H1 (cell line): Measurements from ENCODE around the gene CDC42EP1. TPM values are rescaled to one million over a fixed set of nuclear protein-coding genes. Genes with fewer than 3 reads are reported as not detected.
"Not testable (repeated sequence)": the region's sequence is repeated elsewhere in the genome, so short reads cannot be mapped to it uniquely, and the experiment has no call there.

Experiments used
- CTCF ChIA-PET: fragments of 300-600 bp; sonication (Branson Sonifier 250); formaldehyde crosslinking; loops from one replicate; lab custom pipeline; 2021; ENCODE audit not compliant: partially characterized antibody; lab: Charles Lee
- POLR2A ChIA-PET: fragments of 300-600 bp; sonication (Branson Sonifier 250); formaldehyde crosslinking; loops from one replicate; lab custom pipeline; 2021; ENCODE audit warnings: inconsistent platforms; ENCODE audit not compliant: partially characterized antibody; lab: Charles Lee
- DNase-seq, 2 experiments: peaks; one replicate each; pipeline versions ENCODE4 v3.0.0 to v3.0.0-alpha.2; 2010 to 2022; ENCODE audit warnings: low spot score in 2 of 2, low read depth in 1 of 2, mixed read lengths in 1 of 2
- FAIRE-seq: peaks from 2 replicates; lab custom pipeline; 2011; peaks lifted over from hg19 to GRCh38; lab: Jason Lieb, UNC
- H2AFZ ChIP-seq: 2 replicates; pipeline ENCODE4 v1.8.1; 2012; ENCODE audit warnings: low read length, inconsistent platforms
- H2AK5ac ChIP-seq: 2 replicates; pipeline ENCODE4 v1.6.1; 2013; ENCODE audit warnings: low read depth, low read length
- H2BK120ac ChIP-seq: replicated peaks from 2 replicates; pipeline ENCODE3; 2013; ENCODE audit warnings: low read depth, low read length, inconsistent platforms
- H2BK12ac ChIP-seq: 2 replicates; pipeline ENCODE4 v1.6.1; 2013; ENCODE audit warnings: low read depth, low read length
- H2BK15ac ChIP-seq: 2 replicates; pipeline ENCODE4 v1.6.1; 2013; ENCODE audit warnings: low read length
- H2BK20ac ChIP-seq: 2 replicates; pipeline ENCODE4 v1.6.1; 2013; ENCODE audit warnings: low read length
- H2BK5ac ChIP-seq: 2 replicates; pipeline ENCODE4 v1.6.1; 2013; ENCODE audit warnings: low read depth, low read length
- H3K14ac ChIP-seq: 2 replicates; pipeline ENCODE4 v1.6.1; 2013; ENCODE audit warnings: inconsistent platforms; ENCODE audit not compliant: insufficient read length
- H3K18ac ChIP-seq: 2 replicates; pipeline ENCODE4 v1.6.1; 2013; ENCODE audit warnings: low read length; ENCODE audit errors: extremely low read depth
- H3K23ac ChIP-seq: 2 replicates; pipeline ENCODE4 v1.6.1; 2013; ENCODE audit warnings: inconsistent platforms; ENCODE audit not compliant: insufficient read length
- H3K23me2 ChIP-seq: 2 replicates; pipeline ENCODE4 v1.6.1; 2013; ENCODE audit warnings: low read depth, low read length
- H3K27ac ChIP-seq: 2 replicates; pipeline ENCODE4 v1.6.1; 2011; ENCODE audit warnings: low read depth, low read length, inconsistent platforms
- H3K27me3 ChIP-seq, 4 experiments: replicated peaks in 1 of 4; 1 replicate in 1 of 4; 2 replicates in 3 of 4; pipeline versions ENCODE4 v1.6.1 to v1.8.1; 2011 to 2013; ENCODE audit warnings: low read length in 3 of 4, mild to moderate bottlenecking in 3 of 4, inconsistent platforms in 2 of 4, mixed read lengths in 2 of 4, moderate library complexity in 1 of 4; ENCODE audit not compliant: control insufficient read depth in 3 of 4, insufficient read depth in 3 of 4; ENCODE audit errors: extremely low read depth in 1 of 4
- H3K36me3 ChIP-seq, 4 experiments: 2 replicates each; pipeline versions ENCODE4 v1.6.1 to v1.8.1; 2011 to 2013; ENCODE audit warnings: mild to moderate bottlenecking in 4 of 4, low read length in 3 of 4, moderate library complexity in 2 of 4, control low read depth in 1 of 4, inconsistent platforms in 1 of 4; ENCODE audit not compliant: insufficient read depth in 4 of 4, control insufficient read depth in 2 of 4
- H3K4ac ChIP-seq: replicated peaks from 2 replicates; pipeline ENCODE3; 2013; ENCODE audit warnings: low read length, low read depth, mixed read lengths, inconsistent platforms; ENCODE audit not compliant: insufficient read length
- H3K4me1 ChIP-seq, 4 experiments: replicated peaks in 1 of 4; 1 replicate in 1 of 4; 2 replicates in 3 of 4; pipeline versions ENCODE4 v1.6.1 to v1.8.1; 2011 to 2013; ENCODE audit warnings: low read length in 3 of 4, inconsistent platforms in 2 of 4, mixed read lengths in 1 of 4; ENCODE audit not compliant: insufficient read depth in 4 of 4, control insufficient read depth in 3 of 4
- H3K4me2 ChIP-seq, 2 experiments: 2 replicates each; pipeline versions ENCODE4 v1.6.1 to v1.8.1; 2011 to 2013; ENCODE audit warnings: low read depth in 2 of 2, low read length in 2 of 2, control low read depth in 1 of 2, inconsistent platforms in 1 of 2, mild to moderate bottlenecking in 1 of 2; ENCODE audit not compliant: insufficient read depth in 1 of 2
- H3K4me3 ChIP-seq, 4 experiments: fragments of 200-600, 300-600 bp in 1 of 4; sonication (generic), shearing (Covaris generic), sonication (Bioruptor Twin) in 1 of 4; 2 replicates each; pipeline versions ENCODE4 v1.5.1 to v1.8.1; 2011 to 2016; ENCODE audit warnings: low read length in 4 of 4, low read depth in 3 of 4, control low read depth in 2 of 4, inconsistent platforms in 2 of 4, mild to moderate bottlenecking in 2 of 4, mixed read lengths in 1 of 4, moderate library complexity in 1 of 4; ENCODE audit not compliant: insufficient read depth in 2 of 4; ENCODE audit errors: extremely low read depth in 1 of 4
- H3K56ac ChIP-seq: replicated peaks from 2 replicates; pipeline ENCODE3; 2013; ENCODE audit warnings: low read depth, mild to moderate bottlenecking, mixed read lengths, low read length, inconsistent platforms; ENCODE audit not compliant: insufficient read length
- H3K79me1 ChIP-seq: 2 replicates; pipeline ENCODE4 v1.6.1; 2013; ENCODE audit warnings: low read depth, low read length, control low read depth
- H3K79me2 ChIP-seq, 2 experiments: 2 replicates each; pipeline versions ENCODE4 v1.6.1 to v1.8.1; 2012 to 2013; ENCODE audit warnings: low read length in 2 of 2, mild to moderate bottlenecking in 2 of 2, inconsistent platforms in 1 of 2; ENCODE audit not compliant: insufficient read depth in 2 of 2, control insufficient read depth in 1 of 2
- H3K9ac ChIP-seq, 4 experiments: replicated peaks in 1 of 4; 1 replicate in 1 of 4; 2 replicates in 3 of 4; pipeline versions ENCODE4 v1.6.1 to v1.8.1; 2011 to 2013; ENCODE audit warnings: low read depth in 3 of 4, low read length in 3 of 4, control low read depth in 2 of 4, mild to moderate bottlenecking in 2 of 4, moderate library complexity in 2 of 4, inconsistent platforms in 1 of 4; ENCODE audit errors: extremely low read depth in 1 of 4
- H3K9me3 ChIP-seq, 2 experiments: 2 replicates each; pipeline versions ENCODE4 v1.6.1 to v1.8.1; 2012 to 2013; ENCODE audit warnings: mild to moderate bottlenecking in 2 of 2, moderate library complexity in 2 of 2, control low read depth in 1 of 2, inconsistent platforms in 1 of 2, low read depth in 1 of 2, low read length in 1 of 2, mixed read lengths in 1 of 2; ENCODE audit not compliant: insufficient read depth in 2 of 2
- H4K20me1 ChIP-seq, 2 experiments: replicated peaks in 1 of 2; 2 replicates each; pipeline versions ENCODE3 to v1.8.1; 2011 to 2013; ENCODE audit warnings: inconsistent platforms in 2 of 2, low read length in 2 of 2, mild to moderate bottlenecking in 1 of 2; ENCODE audit not compliant: insufficient read depth in 2 of 2, control insufficient read depth in 1 of 2
- H4K5ac ChIP-seq: 2 replicates; pipeline ENCODE4 v1.6.1; 2013; ENCODE audit warnings: low read length, low read depth, mixed read lengths, inconsistent platforms; ENCODE audit not compliant: insufficient read length
- H4K8ac ChIP-seq: 2 replicates; pipeline ENCODE4 v1.8.0; 2013; ENCODE audit warnings: mild to moderate bottlenecking, moderate library complexity, low read length, inconsistent platforms; ENCODE audit not compliant: insufficient read depth; ENCODE audit errors: extremely low read depth
- H4K91ac ChIP-seq: replicated peaks from 2 replicates; pipeline ENCODE3; 2013; ENCODE audit warnings: low read length, mixed read lengths, inconsistent platforms; ENCODE audit not compliant: insufficient read length
- WGBS, 2 experiments: shearing (Covaris generic) in 1 of 2; methylation state at CpG; one replicate each; pipeline versions ENCODE4 v1.1.6 to v1.1.7; 2013 to 2015; ENCODE audit warnings: low lambda C conversion rate in 2 of 2, mixed read lengths in 2 of 2, inconsistent platforms in 1 of 2, low coverage in 1 of 2, missing lambda C conversion rate in 1 of 2; ENCODE audit not compliant: insufficient replicate concordance in 2 of 2, insufficient coverage in 1 of 2, insufficient read length in 1 of 2; ENCODE audit errors: extremely low coverage in 1 of 2, missing lambda C conversion rate in 1 of 2; 5-methylcytosine and 5-hydroxymethylcytosine counted together
- polyA plus RNA-seq, 7 experiments: library from polyadenylated mRNA; depleted of rRNA in 3 of 7; stranded (reverse) in 5 of 7; unstranded in 2 of 7; fragments of >200 nt in 5 of 7; fragments of 200-250 nt in 2 of 7; gene quantifications; 1 replicate in 5 of 7; 2 replicates in 1 of 7; 4 replicates in 1 of 7; pipeline versions ENCODE4 v1.2.1 to v1.2.3, GENCODE V29; 2011 to 2013; ENCODE audit warnings: missing spikeins in 2 of 7, mixed read lengths in 2 of 7
- total RNA-seq: library from RNA; stranded (reverse); fragmentation: NEBNext Ultra II Directional; extraction: Animal tissue kit (Norgen Biotek cat#: 25700); gene quantifications from 2 replicates; pipeline ENCODE4 v1.2.1, GENCODE V29; 2021

The CDC42EP1 gene
- total and polyA plus RNA-seq, 2 of the 8 experiments (the other 6 are each of a cell fraction or from before 2014, with no cell fraction given), result 8.3 to 11.2 TPM

- not testable (repeated sequence) for H3K36me3 ChIP-seq, H3K23ac ChIP-seq, H3K27ac ChIP-seq, H3K56ac ChIP-seq, H2AFZ ChIP-seq, H2BK5ac ChIP-seq, H4K91ac ChIP-seq, H2BK12ac ChIP-seq, H3K9ac ChIP-seq, H3K23me2 ChIP-seq, H4K5ac ChIP-seq, H3K9me3 ChIP-seq, H4K20me1 ChIP-seq, H2BK120ac ChIP-seq, H2AK5ac ChIP-seq, FAIRE-seq, H3K27me3 ChIP-seq, DNase-seq, H3K4ac ChIP-seq, H3K79me1 ChIP-seq, H2BK15ac ChIP-seq, H3K18ac ChIP-seq, H3K14ac ChIP-seq, H4K8ac ChIP-seq, H3K4me1 ChIP-seq, H3K4me3 ChIP-seq, H3K4me2 ChIP-seq, H2BK20ac ChIP-seq, H3K79me2 ChIP-seq
- ChIA-PET POLR2A (interaction anchor here (1.3 to 1.9 kb wide), 3 partner anchors 9 to 36 kb away, joined by 3 to 4 read pairs (median 4); partner anchors contain the start of gene CARD10), CTCF (interaction anchor here (0.8 to 5.7 kb wide), 9 partner anchors 11 to 268 kb away, joined by 3 to 55 read pairs (median 4); partner anchors contain the start of gene GGA1)
- 92% methylated on average over 9 of the region's 9 CpGs; no CpG with 5 or more reads in 1 of the 2 experiments for WGBS, 2 experiments
Measured at GRCh38 chr22:37527952-37528351, 32.3 kb upstream of the CDC42EP1 start.
